Glomerular visceral epithelial cell (primary cell): ENCODE measurements around the gene KCNH3.

Experiments
- DNase-seq: peaks from one replicate; pipeline ENCODE4 v3.0.0-alpha.2; 2016; ENCODE audit errors: extremely low spot score

Gene KCNH3

GRCh38 chr12:49559011-49559675 is 20.3 kb downstream of the KCNH3 start:
- no peak for DNase-seq

- DNase-seq: no peak
These were observed 21.9 kb downstream of the KCNH3 start for GRCh38 chr12:49560695-49561094.

DNA sequence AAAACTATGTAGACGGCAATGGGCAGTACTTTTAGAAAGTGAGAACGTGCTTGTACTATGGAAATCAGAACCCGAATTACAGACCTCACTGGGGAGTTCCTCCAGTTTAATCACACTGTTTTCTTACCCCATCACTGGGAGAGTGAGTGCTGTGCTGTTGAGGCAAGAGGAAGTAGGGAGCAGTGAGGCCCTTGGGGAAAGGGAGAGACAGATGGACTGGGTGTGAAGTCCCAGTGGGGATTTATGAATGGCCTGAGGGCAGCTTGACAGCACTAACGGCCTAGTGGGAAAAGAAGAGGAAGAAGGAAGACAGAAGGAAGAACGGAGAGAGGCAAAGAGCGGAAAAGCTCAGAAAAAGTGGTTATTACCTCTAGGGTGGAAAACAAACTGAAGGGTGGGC is 23.4 kb downstream of the KCNH3 start:
- DNase-seq: no peak

GRCh38 chr12:49562831-49563230 is 24.0 kb downstream of the KCNH3 start:
- DNase-seq: no peak

GRCh38 chr12:49563951-49564685 is 25.3 kb downstream of the KCNH3 start:
- DNase-seq: no peak

DNA sequence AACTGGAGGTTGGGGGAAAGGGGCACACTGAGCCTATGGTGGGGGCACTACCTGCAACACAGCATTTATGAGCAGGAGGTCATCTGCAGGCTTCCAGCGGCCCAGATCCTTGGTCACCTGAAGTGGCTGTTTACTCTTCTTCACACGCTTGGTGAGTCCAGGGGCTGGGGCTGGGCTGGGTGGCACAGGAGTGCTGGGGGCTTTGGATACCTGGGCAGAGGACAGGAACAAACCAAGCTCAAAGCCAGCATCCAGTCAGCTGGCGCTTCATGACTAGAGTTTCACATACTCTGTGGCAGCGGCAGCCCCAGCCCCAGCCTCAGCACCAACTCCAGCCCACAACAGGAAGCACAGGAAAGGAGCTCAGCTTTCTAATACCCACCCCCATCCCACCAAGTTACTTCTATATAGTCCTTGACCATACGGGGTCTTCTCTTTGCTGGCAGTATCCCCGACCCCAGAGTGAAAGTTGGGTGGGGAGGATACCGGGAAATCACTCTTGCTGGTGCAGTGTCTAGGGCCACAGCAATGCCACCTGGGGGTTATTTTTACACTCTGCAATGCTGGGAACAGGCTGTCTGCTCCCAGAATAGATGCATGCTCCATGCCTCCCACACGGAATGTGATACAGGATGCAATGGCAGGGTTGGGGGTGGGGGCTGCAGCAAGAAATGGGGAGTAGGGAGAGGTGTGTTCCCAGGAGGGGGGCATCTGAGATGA is 26.0 kb downstream of the KCNH3 start:
- DNase-seq: no peak

- no peak for DNase-seq
These were observed 26.8 kb downstream of the KCNH3 start for GRCh38 chr12:49565406-49566265.

DNA sequence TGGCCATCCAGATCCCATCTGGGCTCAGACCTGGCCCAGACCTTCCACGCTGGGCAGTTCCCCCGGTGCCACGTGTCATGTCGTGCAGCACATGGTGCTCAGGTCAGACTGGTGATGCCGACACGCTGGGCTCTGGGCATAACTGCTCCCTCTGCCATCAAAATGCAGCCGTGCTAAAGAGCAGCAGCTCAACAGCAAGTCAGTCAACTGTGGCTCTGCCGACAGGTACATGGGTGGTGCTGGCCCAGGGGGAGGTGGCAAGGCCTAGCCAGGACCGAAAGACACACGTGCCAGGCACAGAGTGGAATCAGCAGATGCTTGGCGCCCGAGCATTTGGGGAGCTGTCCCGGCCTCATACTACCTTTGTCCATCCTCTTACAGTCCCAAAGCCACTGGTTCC is 27.5 kb downstream of the KCNH3 start:
- no peak for DNase-seq

DNA sequence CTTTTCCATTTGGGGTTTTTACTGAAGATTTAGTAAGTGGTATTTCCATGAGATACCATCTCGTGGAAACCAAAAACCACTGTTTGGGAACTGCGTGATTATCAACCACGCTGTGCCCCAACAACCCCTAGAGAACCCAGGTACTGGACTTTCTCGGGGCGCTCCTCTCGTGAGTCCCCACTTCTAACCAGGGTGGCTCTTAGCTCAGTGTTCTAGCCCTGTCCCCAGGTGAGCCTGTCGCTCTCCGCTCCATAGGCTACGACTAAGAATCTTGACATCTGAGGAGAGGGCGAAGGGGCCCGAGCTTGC is 28.4 kb downstream of the KCNH3 start:
- no peak for DNase-seq

DNA sequence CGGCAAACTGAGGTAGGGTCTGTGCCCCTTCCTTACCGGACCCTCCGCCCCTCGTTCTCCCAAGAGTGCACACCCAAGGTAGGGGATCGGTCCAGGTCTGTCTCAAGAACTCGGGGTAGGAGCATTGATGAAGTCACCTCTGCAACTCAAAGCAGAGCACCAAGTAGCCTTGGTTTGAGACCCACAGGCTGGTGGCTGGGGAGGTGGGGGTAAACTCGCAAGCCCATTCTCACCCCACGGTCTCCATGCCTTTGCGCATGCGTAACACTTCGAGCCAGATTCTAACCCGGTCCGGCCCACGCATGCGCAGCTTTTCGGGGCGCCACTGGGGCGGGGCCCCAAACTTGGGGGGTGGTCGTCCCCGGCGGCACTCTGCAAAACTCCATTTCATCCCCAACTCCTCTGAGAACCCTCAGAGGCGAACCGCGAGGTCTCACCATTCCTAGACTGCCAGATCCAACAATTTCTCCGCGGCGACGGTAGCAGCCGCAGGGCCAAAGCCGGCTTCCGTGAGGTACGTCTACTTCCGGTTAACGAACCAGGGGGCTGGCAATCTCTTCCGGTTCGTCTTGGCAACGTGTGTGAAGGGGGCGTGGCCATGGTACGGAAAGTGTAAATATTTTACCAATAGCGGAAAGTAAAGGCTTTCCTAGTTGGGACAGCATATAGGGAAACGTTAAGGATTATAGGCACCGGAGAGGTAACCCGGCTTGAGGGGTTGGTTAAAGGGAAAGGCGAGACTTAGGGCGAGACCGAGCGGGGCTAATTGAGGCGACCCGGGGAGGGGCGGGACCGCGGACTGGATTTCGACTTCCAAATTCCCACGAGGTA is 29.0 kb downstream of the KCNH3 start, which contains the start of gene MCRS1:
Gene MCRS1 (minus strand): TSS at position 532 of the 831 bp plus-strand sequence. CDS start 1,411 bp downstream, outside the sequence.
- DNase-seq: peak; percentile 88

GRCh38 chr12:49568442-49569162 is 29.8 kb downstream of the KCNH3 start:
- peak; percentile 16 for DNase-seq

DNA sequence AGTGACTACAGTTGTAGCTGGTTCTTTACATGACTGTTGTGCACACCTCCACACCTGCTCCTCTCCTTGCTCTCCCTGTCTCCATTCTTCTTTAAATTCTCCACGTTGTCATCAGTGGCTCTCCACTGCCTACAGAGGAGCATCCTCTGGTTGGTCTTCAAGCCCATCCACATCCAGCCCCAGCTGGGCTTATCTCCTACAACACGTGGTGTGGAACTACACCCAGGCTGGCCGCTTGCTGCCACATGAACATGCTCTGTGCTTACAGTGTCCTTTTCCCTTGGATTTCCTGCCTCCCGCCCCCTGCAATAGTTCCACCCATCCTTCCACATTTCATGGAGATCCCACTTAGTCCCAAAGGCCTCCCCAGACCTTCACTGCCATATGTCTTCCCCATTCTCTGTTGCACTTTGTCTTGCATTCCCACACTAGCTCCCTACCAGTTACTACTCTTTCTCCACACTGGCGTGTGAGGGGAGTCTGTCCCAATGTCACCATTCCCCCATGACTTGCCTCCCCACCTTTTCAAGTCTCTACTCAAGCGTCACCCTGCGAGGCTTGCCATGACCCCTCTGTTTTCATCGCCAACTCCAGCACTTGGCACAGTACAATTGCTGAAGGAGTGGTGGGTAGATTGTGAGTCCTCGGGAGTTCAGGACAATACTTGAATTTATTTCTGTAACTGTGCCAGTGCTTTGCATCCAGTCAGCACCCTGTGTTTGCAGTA is 38.9 kb downstream of the KCNH3 start:
- no peak for DNase-seq

GRCh38 chr12:49578471-49579112 is 39.8 kb downstream of the KCNH3 start:
- no peak for DNase-seq

- peak; percentile 89 for DNase-seq
These were observed 42.0 kb downstream of the KCNH3 start for GRCh38 chr12:49580572-49581535.

GRCh38 chr12:49582201-49582600 is 43.4 kb downstream of the KCNH3 start:
- no peak for DNase-seq

- DNase-seq: no peak
These were observed 44.0 kb downstream of the KCNH3 start for GRCh38 chr12:49582850-49583249.

DNA sequence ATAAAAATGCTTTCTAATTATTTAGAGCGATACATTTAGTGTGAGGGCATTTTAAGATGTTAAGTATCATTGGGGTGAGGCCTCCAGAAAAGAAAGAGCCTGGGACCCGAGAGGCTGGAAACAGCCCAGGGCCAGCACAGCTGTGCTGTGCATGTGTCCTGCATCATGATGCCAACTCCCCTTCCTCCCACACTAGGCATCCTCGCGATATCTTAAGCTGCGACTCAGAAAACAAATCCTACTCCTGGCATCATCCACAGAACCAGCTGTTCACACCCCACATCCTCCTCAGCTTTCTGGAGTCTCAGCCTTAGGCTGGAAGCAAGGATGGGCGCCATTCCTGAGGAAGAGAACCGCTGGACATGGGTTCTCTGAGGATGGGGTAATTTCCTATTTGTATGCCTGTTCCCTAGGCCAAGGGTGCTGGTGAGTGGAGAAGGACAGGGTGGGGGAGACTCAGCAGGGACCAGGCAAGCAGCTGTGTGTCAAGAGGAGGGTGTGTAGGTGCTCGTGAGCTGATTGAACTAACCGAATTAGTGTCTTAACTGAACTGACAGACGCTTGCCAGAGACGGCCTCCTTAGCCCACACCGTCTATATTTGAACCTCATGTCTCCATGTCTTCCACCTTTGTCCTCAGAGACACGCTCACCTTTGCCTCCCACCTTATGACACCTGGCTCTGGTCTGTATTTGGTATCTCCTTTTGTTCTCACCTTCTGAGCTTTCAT is 44.7 kb downstream of the KCNH3 start:
- DNase-seq: no peak
